ENCODE data around the gene OSTM1. TPM values are rescaled to one million over a fixed set of nuclear protein-coding genes. Genes with fewer than 3 reads are reported as not detected.
"Not testable (repeated sequence)": the region's sequence is repeated elsewhere in the genome, so short reads cannot be mapped to it uniquely, and the experiment has no call there.

OSTM1 gene
- total RNA-seq, 4 donors from 2014 or later, result 26.3 to 327 (median 58.4) TPM

DNA sequence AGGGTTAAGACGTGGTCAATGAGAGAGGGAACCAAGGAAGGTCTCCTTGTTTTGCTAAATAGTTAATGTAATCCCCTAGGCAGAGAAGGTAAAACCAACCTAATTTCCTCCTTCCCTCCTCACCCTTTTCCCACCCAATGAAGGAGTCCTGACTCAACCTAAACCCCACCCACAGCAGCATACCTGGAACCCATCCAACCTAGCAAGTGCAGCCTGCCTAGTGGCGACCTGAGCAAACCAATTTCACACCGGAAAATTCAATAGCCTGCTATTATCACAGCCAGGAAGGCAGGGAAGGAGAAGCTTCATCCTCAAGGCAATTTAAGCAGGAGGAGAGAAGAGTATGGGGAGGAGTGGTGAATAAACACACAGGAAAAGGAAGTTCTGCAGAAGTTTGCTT lies 46.9 kb downstream of the OSTM1 start:
- Histone ChIP-seq H3K9me3 (no peaks in the 10 kb centered on the region), H3K36me3 (no peaks in the 10 kb centered on the region), H3K4me3 (no peak overlapping the region), H3K27me3 (no peaks in the 10 kb centered on the region), H3K4me1 (peaks cover 0 to 25% (median 9%) of the 10 kb centered on the region in 4 donors), H3K27ac (peak overlapping the region; percentile 22 to 54 (median 33))
- peak; percentile 69 for DNase-seq
- WGBS, 2 donors (ENCODE audit: low coverage in 1 of 2), result 44 to 52% methylated on average over 2 to 3 of the region's 3 CpGs
- in situ Hi-C loops (cut with MboI; ENCODE audit: low pct_ligation_motif_present in 1 of 4, low pct_unique_long_range_greater_than_20kb in 1 of 4, low sequenced_read_pairs in 3 of 4) (loop anchor here in 2 of 4 donors (25.0 kb wide), 1 partner anchor 340 kb away; no protein-coding TSS in a partner anchor), intact Hi-C loops (cut with DNase I; ENCODE audit: low total_unique reads) (no loop called here)
- TF ChIP-seq POLR2AphosphoS5 (IDR thresholded peaks at IDR 0.05), result no peak
- TF ChIP-seq CTCF (IDR thresholded peaks at IDR 0.05), result no peak
- TF ChIP-seq POLR2A (IDR thresholded peaks at IDR 0.05), result no peak
- TF ChIP-seq EP300 (IDR thresholded peaks at IDR 0.05; ENCODE audit: low read depth), result no peak

DNA sequence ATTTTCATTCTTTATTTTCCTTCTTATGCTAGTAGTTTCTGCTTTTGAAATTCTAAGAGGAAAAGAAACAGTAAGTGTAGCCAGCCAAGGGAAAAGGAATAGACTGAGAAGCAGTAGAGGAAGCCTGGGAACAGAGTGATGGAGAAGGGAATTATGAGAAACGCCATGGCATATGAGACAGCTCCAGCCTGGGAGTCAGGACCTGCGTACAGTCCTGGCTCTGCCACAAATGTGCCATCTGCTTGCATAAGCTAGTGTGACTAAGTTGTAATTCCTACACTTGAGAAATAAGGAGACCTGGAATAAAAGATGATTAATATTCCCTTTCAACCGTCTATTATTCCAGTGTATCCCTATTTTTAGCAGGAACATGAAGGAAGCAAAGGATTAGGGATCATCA lies 47.5 kb downstream of the OSTM1 start:
- intact Hi-C loops (cut with DNase I; ENCODE audit: low total_unique reads) (no loop called here), in situ Hi-C loops (cut with MboI; ENCODE audit: low pct_ligation_motif_present in 1 of 4, low pct_unique_long_range_greater_than_20kb in 1 of 4, low sequenced_read_pairs in 3 of 4) (loop anchor here in 2 of 4 donors (25.0 kb wide), 1 partner anchor 340 kb away; no protein-coding TSS in a partner anchor)
- peaks cover 0 to 25% (median 9%) of the 10 kb centered on the region in 4 donors for H3K4me1 ChIP-seq

GRCh38 chr6:108024427-108025073 lies 50.0 kb downstream of the OSTM1 start:
- no peaks in the 10 kb centered on the region for H3K36me3 ChIP-seq
- WGBS, 2 donors (ENCODE audit: low coverage in 1 of 2), result 90 to 100% methylated on average over 1 to 6 of the region's 6 CpGs
- intact Hi-C loops (cut with DNase I; ENCODE audit: low total_unique reads) (no loop called here), in situ Hi-C loops (cut with MboI; ENCODE audit: low pct_ligation_motif_present in 1 of 4, low pct_unique_long_range_greater_than_20kb in 1 of 4, low sequenced_read_pairs in 3 of 4) (loop anchor here in 2 of 4 donors (25.0 kb wide), 1 partner anchor 337 kb away; no protein-coding TSS in a partner anchor)
- H3K9me3 ChIP-seq, result no peaks in the 10 kb centered on the region
- no peak overlapping the region for H3K4me3 ChIP-seq
- no peaks in the 10 kb centered on the region for H3K27me3 ChIP-seq
- peaks cover 0 to 14% (median 6%) of the 10 kb centered on the region in 4 donors for H3K4me1 ChIP-seq
- TF ChIP-seq POLR2AphosphoS5 (IDR thresholded peaks at IDR 0.05), result no peak
- no peak for TF ChIP-seq CTCF (IDR thresholded peaks at IDR 0.05)
- TF ChIP-seq POLR2A (IDR thresholded peaks at IDR 0.05), result no peak
- TF ChIP-seq EP300 (IDR thresholded peaks at IDR 0.05; ENCODE audit: low read depth), result no peak
- no peak overlapping the region for H3K27ac ChIP-seq
- no peak for DNase-seq

More for the DNA sequence above, 47.5 kb downstream of the OSTM1 start:
- Histone ChIP-seq H3K27me3 (no peaks in the 10 kb centered on the region), H3K4me3 (no peak overlapping the region), H3K27ac (peak overlapping the region in 2 of 4 donors; percentile 28 to 54), H3K9me3 (no peaks in the 10 kb centered on the region), H3K36me3 (no peaks in the 10 kb centered on the region)
- 88 to 89% methylated on average over 3 of the region's 3 CpGs for WGBS, 2 donors (ENCODE audit: low coverage in 1 of 2)
- TF ChIP-seq CTCF (IDR thresholded peaks at IDR 0.05), result no peak
- no peak for TF ChIP-seq POLR2AphosphoS5 (IDR thresholded peaks at IDR 0.05)
- no peak for TF ChIP-seq EP300 (IDR thresholded peaks at IDR 0.05; ENCODE audit: low read depth)
- no peak for TF ChIP-seq POLR2A (IDR thresholded peaks at IDR 0.05)
- DNase-seq, result no peak

GRCh38 chr6:108020472-108021116 lies 53.9 kb downstream of the OSTM1 start:
- H3K36me3 ChIP-seq, result no peaks in the 10 kb centered on the region
- 91 to 95% methylated on average over 4 to 6 of the region's 6 CpGs for WGBS, 2 donors (ENCODE audit: low coverage in 1 of 2)
- intact Hi-C loops (cut with DNase I; ENCODE audit: low total_unique reads), result no loop called here
- DNase-seq, result no peak
- no peaks in the 10 kb centered on the region for H3K27me3 ChIP-seq
- no peak overlapping the region for H3K4me3 ChIP-seq
- no peaks in the 10 kb centered on the region for H3K4me1 ChIP-seq
- H3K27ac ChIP-seq, result no peak overlapping the region
- no peaks in the 10 kb centered on the region for H3K9me3 ChIP-seq
- in situ Hi-C loops (cut with MboI; ENCODE audit: low pct_ligation_motif_present in 1 of 4, low pct_unique_long_range_greater_than_20kb in 1 of 4, low sequenced_read_pairs in 3 of 4), result no loop called here
- TF ChIP-seq POLR2AphosphoS5 (IDR thresholded peaks at IDR 0.05) (no peak), CTCF (IDR thresholded peaks at IDR 0.05) (no peak), POLR2A (IDR thresholded peaks at IDR 0.05) (no peak), EP300 (IDR thresholded peaks at IDR 0.05; ENCODE audit: low read depth) (no peak)

- H3K9me3 ChIP-seq; intact Hi-C loops (cut with DNase I; ENCODE audit: low total_unique reads); H3K4me3 ChIP-seq; H3K4me1 ChIP-seq; H3K27me3 ChIP-seq; H3K27ac ChIP-seq; H3K36me3 ChIP-seq; DNase-seq; in situ Hi-C loops (cut with MboI; ENCODE audit: low pct_ligation_motif_present in 1 of 4, low pct_unique_long_range_greater_than_20kb in 1 of 4, low sequenced_read_pairs in 3 of 4): not testable (repeated sequence)
- 87 to 95% methylated on average over 6 of the region's 6 CpGs for WGBS, 2 donors (ENCODE audit: low coverage in 1 of 2)
Measured at GRCh38 chr6:108016283-108016682, 58.3 kb downstream of the OSTM1 start.

Data from transverse colon (tissue), 4 donors.